Measurements from ENCODE around the gene MYO9A. TPM values are rescaled to one million over a fixed set of nuclear protein-coding genes. Genes with fewer than 3 reads are reported as not detected.

MYO9A gene
- polyA plus RNA-seq, 1 experiment = 15.2 TPM

GRCh38 chr15:71810256-71811035 is 307.5 kb downstream of the MYO9A start, which contains the start of gene NR2E3:
TSS of gene NR2E3 (plus strand) at chr15:71810554. CDS start at chr15:71810744, 190 bp downstream.
- H3K27ac ChIP-seq (ENCODE audit: low read depth, low read length) = no peak within 1 kb of the TSS
- H3K4me3 ChIP-seq (ENCODE audit: low read depth, low read length) = no peak within 1 kb of the TSS
- ChIA-PET CTCF (no interaction called here), POLR2A (no interaction called here)
- no peak for DNase-seq (ENCODE audit: low read depth, low spot score)
- TF ChIP-seq CTCF (IDR thresholded peaks at IDR 0.05; ENCODE audit: low read depth, low read length) = no peak
- H3K9me3 ChIP-seq (ENCODE audit: control insufficient read depth, insufficient read depth, low read length) = peaks cover 6% of the 10 kb centered on the region; the same call in 1 of the 2 replicates
- H3K27me3 ChIP-seq (ENCODE audit: control insufficient read depth, insufficient read depth, low read length) = no peaks in the 10 kb centered on the region

GRCh38 chr15:71809346-71809745 is 308.6 kb downstream of the MYO9A start:
- Histone ChIP-seq H3K9me3 (ENCODE audit: control insufficient read depth, insufficient read depth, low read length) (peaks cover 6% of the 10 kb centered on the region; the same call in 1 of the 2 replicates), H3K4me3 (ENCODE audit: low read depth, low read length) (no peak overlapping the region), H3K27ac (ENCODE audit: low read depth, low read length) (no peak overlapping the region), H3K27me3 (ENCODE audit: control insufficient read depth, insufficient read depth, low read length) (no peaks in the 10 kb centered on the region)
- TF ChIP-seq CTCF (IDR thresholded peaks at IDR 0.05; ENCODE audit: low read depth, low read length) = no peak
- ChIA-PET POLR2A (no interaction called here), CTCF (no interaction called here)
- no peak for DNase-seq (ENCODE audit: low read depth, low spot score)

- CTCF ChIA-PET = interaction anchor here (0.5 to 1.3 kb wide), 3 partner anchors 9 to 347 kb away, joined by 3 to 7 read pairs (median 5); no protein-coding TSS in a partner anchor
- no peak for DNase-seq (ENCODE audit: low read depth, low spot score)
- no peak overlapping the region for H3K4me3 ChIP-seq (ENCODE audit: low read depth, low read length)
- no peak for TF ChIP-seq CTCF (IDR thresholded peaks at IDR 0.05; ENCODE audit: low read depth, low read length)
- H3K27ac ChIP-seq (ENCODE audit: low read depth, low read length) = no peak overlapping the region
- peaks cover 6% of the 10 kb centered on the region; the same call in 1 of the 2 replicates for H3K9me3 ChIP-seq (ENCODE audit: control insufficient read depth, insufficient read depth, low read length)
- POLR2A ChIA-PET = no interaction called here
- H3K27me3 ChIP-seq (ENCODE audit: control insufficient read depth, insufficient read depth, low read length) = no peaks in the 10 kb centered on the region
Observed at GRCh38 chr15:71808311-71809020, 309.5 kb downstream of the MYO9A start.

GRCh38 chr15:71807691-71808091 is 310.3 kb downstream of the MYO9A start:
- Histone ChIP-seq H3K4me3 (ENCODE audit: low read depth, low read length) (no peak overlapping the region), H3K9me3 (ENCODE audit: control insufficient read depth, insufficient read depth, low read length) (peaks cover 6% of the 10 kb centered on the region; the same call in 1 of the 2 replicates), H3K27ac (ENCODE audit: low read depth, low read length) (no peak overlapping the region), H3K27me3 (ENCODE audit: control insufficient read depth, insufficient read depth, low read length) (no peaks in the 10 kb centered on the region)
- DNase-seq (ENCODE audit: low read depth, low spot score) = no peak
- CTCF ChIA-PET = interaction anchor here (0.5 to 1.5 kb wide), 4 partner anchors 8 to 348 kb away, joined by 3 to 7 read pairs (median 5); no protein-coding TSS in a partner anchor
- POLR2A ChIA-PET = no interaction called here
- no peak for TF ChIP-seq CTCF (IDR thresholded peaks at IDR 0.05; ENCODE audit: low read depth, low read length)

Data from AG04450 (cell line).